Kidney epithelial cell (primary cell): ENCODE data around the gene RCAN1. TPM values are rescaled to one million over a fixed set of nuclear protein-coding genes. Genes with fewer than 3 reads are reported as not detected.

ENCODE experiments used
- DNase-seq: peaks from one replicate; pipeline ENCODE4 v3.0.0-alpha.2; 2010; ENCODE audit warnings: low read depth
- H3K27me3 ChIP-seq: 2 replicates; pipeline ENCODE4 v1.6.0; 2011; ENCODE audit warnings: low read length; ENCODE audit not compliant: control insufficient read depth, insufficient read depth
- H3K36me3 ChIP-seq: 2 replicates; pipeline ENCODE4 v1.5.1; 2011; ENCODE audit warnings: low read length; ENCODE audit not compliant: control insufficient read depth, insufficient read depth
- H3K4me3 ChIP-seq: 2 replicates; pipeline ENCODE4 v1.5.1; 2011; ENCODE audit warnings: low read depth, mild to moderate bottlenecking, control low read depth, low read length
- total RNA-seq: library from RNA; depleted of rRNA; stranded (reverse); fragments of >200 nt; gene quantifications from 2 replicates; pipeline ENCODE4 v1.2.3, GENCODE V29; 2015
- TF ChIP-seq, protein P1 (sequence below): IDR thresholded peaks from 2 replicates; pipeline ENCODE4 v1.5.1; 2011; ENCODE audit warnings: mild to moderate bottlenecking, moderate library complexity, low read length, control low read depth, inconsistent platforms; ENCODE audit not compliant: insufficient read depth, poor library complexity, severe bottlenecking

Gene RCAN1
- total RNA-seq, 1 donor from 2014 or later = 82.4 TPM

DNA sequence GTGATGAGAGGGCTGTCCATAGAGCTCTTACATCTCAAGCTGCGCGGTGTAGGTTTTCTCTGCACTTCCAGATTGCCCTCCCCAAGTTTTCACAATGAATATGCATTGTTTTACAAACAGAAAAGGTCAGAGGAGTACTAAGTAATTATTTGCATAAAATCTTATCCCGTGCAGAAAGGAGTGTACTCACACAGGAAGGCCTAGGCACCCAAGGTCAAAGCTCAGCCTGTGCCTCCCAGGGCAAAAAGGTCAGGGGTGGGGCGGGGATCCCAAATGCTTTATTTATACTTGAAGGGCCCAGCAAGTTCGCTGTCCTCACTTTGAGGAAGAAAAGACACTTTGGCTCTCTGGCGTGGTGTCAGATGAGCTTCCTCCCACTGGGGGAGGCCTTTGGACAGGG, 92.6 kb downstream of the RCAN1 start:
- no peak overlapping the region for H3K4me3 ChIP-seq
- DNase-seq = no peak
- H3K27me3 ChIP-seq = no peaks in the 10 kb centered on the region
- TF ChIP-seq, protein P1, sequence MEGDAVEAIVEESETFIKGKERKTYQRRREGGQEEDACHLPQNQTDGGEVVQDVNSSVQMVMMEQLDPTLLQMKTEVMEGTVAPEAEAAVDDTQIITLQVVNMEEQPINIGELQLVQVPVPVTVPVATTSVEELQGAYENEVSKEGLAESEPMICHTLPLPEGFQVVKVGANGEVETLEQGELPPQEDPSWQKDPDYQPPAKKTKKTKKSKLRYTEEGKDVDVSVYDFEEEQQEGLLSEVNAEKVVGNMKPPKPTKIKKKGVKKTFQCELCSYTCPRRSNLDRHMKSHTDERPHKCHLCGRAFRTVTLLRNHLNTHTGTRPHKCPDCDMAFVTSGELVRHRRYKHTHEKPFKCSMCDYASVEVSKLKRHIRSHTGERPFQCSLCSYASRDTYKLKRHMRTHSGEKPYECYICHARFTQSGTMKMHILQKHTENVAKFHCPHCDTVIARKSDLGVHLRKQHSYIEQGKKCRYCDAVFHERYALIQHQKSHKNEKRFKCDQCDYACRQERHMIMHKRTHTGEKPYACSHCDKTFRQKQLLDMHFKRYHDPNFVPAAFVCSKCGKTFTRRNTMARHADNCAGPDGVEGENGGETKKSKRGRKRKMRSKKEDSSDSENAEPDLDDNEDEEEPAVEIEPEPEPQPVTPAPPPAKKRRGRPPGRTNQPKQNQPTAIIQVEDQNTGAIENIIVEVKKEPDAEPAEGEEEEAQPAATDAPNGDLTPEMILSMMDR = no peak
- H3K36me3 ChIP-seq = no peaks in the 10 kb centered on the region

DNA sequence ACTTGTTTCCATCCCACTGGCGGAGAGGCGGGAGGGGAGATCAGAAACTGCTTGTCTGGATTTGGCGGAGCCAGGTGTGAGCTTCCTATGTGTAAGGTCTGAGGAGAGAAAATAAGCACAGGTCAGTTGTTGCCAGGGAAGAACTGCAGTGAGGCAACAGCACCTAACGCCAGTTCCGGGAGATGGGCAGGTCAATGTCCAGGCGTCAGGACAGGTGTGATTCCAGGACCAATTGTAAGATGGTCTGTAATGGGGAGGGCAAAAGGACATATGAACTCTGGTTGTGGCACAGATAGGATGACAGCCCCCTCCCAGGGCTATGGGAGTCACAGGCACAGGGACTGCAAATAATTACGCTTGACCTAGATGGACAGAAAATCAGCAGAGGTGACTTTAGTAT, 93.4 kb downstream of the RCAN1 start:
- TF ChIP-seq, protein P1 = no peak
- Histone ChIP-seq H3K27me3 (no peaks in the 10 kb centered on the region), H3K4me3 (no peak overlapping the region), H3K36me3 (no peaks in the 10 kb centered on the region)
- no peak for DNase-seq

DNA sequence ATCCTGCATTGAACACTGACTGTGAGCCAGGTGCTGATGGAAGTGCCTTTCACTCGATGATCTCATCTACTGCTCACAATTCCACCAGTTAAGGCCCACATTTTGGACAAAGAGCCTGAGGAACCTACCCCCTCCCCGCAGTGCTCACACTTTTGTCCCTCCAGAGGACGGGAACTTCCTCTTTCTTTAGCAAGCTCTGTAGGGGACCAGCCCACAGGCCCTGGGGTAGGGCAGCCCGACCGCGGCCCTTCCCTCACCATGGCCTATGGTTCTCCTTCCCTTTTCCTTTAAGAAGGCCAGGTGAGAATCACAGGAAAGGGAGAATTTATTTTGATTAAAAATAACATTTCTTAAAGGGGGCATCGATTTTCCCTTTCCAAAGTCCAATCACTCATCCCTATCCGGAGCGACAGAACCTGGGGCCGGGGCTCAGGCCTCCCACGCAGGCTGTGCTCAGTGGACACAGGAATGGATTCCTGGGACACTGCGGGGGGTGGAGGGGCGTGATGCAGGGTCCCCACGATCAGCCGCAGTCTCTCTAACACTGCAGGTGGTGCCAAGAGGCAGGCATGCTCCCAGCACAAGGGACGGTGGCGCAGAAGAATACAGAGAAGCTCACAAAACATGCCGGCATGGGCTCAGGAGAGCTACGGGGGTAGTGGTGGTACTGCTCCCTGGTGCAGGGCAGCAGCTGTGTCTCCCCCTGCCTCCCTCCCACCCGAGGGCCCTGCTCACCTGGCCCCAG, 94.0 kb downstream of the RCAN1 start:
- H3K4me3 ChIP-seq = no peak overlapping the region
- TF ChIP-seq, protein P1 = no peak
- DNase-seq = no peak
- H3K36me3 ChIP-seq = no peaks in the 10 kb centered on the region
- H3K27me3 ChIP-seq = no peaks in the 10 kb centered on the region

DNA sequence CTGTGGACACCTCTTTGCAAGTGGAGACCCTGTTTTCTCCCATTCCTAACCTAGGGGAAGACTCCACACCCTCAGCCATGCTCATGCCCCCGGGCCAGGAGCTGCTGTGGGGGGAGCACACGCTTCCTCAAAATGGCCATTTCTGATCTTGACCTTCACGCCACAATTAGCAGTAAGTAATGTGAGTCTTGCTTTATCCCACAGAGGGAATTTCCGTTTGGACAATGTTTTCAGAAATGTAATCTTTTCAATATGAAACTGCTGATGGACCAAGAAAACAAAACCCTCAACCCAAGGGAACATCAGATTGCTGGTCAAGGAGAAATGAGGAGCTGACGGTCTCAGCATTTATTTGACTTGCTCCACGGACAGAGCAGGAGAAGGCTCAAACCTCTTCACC, 94.6 kb downstream of the RCAN1 start:
- TF ChIP-seq, protein P1 = no peak
- Histone ChIP-seq H3K27me3 (no peaks in the 10 kb centered on the region), H3K4me3 (no peak overlapping the region), H3K36me3 (no peaks in the 10 kb centered on the region)
- no peak for DNase-seq

DNA sequence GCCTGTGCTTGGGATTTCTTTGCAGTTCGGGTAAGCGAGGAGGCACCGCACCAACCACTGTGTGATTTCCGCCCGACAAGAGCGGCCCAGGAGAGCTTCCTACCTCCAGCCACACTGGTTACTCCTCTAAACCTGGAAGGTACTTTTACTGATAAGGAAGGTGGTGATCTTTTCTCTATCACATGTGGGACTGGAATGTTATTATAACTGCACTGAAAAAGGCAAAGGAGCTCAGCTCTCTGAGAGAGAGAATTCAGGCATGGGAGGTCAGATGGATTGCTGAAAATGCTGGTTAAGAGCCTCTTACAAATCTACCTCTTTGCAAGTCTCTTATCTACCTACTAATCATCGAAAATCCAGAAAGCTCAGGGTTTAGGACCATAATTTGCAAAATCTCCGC, 95.2 kb downstream of the RCAN1 start:
- H3K36me3 ChIP-seq = no peaks in the 10 kb centered on the region
- H3K27me3 ChIP-seq = no peaks in the 10 kb centered on the region
- no peak for DNase-seq
- TF ChIP-seq, protein P1 = no peak
- H3K4me3 ChIP-seq = no peak overlapping the region

DNA sequence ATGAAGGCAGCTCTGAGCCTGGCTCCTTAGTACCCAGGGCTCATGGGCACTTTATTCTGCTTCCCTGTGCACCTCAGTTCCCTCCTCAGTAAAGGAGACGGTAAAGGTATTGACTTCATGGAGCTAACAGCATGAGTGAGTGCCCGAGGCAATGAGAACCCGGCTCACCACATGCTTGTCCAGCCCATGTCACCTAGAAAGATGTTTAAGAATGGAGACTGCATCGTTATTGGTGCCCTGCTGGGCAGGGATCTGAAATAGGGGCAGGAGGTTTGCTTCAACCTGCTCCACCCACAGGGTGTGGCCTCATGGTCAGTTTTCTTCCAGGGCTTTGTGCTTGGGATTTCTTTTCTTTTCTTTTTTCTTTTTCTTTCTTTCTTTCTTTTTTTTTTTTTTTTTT, 95.9 kb downstream of the RCAN1 start:
- Histone ChIP-seq H3K27me3 (no peaks in the 10 kb centered on the region), H3K4me3 (no peak overlapping the region), H3K36me3 (no peaks in the 10 kb centered on the region)
- no peak for DNase-seq
- TF ChIP-seq, protein P1 = no peak
